Measurements from ENCODE around the gene SLC17A9. TPM values are rescaled to one million over a fixed set of nuclear protein-coding genes. Genes with fewer than 3 reads are reported as not detected.

Gene SLC17A9
- total RNA-seq, 1 donor from 2014 or later, result 12.4 TPM

DNA sequence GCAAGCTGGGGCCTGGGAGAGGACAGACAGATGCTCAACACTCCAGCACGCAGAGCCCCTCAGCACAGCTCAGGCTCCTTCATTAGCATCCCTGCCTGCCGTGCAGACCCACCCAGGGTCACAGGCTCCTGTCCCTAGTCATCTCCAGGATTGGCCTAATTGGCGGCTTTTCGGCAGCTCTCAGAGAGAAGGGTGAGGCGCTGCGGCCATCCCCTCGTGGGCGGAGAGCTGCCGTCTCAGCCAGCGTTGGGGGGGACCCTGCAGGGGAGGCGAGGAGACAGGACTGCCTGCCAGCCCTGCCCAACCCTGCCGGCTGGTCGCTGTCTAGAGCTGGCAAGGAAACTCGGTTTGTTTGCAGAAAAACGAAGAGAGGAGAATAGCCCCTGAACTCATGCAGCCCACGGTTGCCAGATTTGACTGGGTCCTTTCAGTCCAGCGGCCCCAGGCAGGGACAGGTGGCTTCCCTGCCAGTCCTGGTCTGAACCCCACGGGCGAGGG is 27.4 kb downstream of the SLC17A9 start:
- no peak overlapping the region for H3K4me3 Mint-ChIP-seq (ENCODE audit: unreplicated experiment)

DNA sequence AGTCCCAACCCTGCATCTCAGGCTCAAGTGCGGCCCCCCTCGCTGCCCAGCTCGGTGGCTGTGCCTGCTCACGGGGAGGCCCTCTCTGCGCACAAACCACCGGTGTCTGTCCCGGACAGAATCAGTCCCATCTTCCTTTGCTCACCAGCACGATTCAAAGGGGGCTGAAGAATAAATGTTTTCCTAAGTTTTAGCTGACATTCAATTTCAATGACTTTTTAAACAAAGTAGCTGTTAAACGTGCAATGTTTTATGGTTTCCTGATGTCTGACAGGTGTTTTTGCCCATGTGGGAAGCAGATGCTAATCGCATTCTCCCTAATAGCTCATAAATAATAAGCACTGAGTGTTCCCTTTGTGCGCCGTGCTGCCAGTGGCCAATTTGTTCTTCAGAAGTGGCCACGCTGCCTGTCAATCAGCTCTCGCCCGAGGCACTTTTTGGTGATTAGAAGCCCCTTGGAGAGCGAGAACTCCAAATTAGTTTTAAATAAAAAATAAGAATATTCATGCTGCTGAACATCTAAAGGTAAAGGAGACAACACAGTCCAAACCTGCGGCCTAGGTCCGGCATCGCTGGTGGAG is 28.0 kb downstream of the SLC17A9 start:
- no peaks in the 10 kb centered on the region for H3K36me3 ChIP-seq (ENCODE audit: insufficient read depth, low read length)
- H3K27ac ChIP-seq (ENCODE audit: low read depth, low read length), result no peak overlapping the region
- TF ChIP-seq, protein P1, sequence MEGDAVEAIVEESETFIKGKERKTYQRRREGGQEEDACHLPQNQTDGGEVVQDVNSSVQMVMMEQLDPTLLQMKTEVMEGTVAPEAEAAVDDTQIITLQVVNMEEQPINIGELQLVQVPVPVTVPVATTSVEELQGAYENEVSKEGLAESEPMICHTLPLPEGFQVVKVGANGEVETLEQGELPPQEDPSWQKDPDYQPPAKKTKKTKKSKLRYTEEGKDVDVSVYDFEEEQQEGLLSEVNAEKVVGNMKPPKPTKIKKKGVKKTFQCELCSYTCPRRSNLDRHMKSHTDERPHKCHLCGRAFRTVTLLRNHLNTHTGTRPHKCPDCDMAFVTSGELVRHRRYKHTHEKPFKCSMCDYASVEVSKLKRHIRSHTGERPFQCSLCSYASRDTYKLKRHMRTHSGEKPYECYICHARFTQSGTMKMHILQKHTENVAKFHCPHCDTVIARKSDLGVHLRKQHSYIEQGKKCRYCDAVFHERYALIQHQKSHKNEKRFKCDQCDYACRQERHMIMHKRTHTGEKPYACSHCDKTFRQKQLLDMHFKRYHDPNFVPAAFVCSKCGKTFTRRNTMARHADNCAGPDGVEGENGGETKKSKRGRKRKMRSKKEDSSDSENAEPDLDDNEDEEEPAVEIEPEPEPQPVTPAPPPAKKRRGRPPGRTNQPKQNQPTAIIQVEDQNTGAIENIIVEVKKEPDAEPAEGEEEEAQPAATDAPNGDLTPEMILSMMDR (IDR thresholded peaks at IDR 0.05; ENCODE audit: insufficient read depth, low read depth, low read length), result no peak
- TF ChIP-seq EZH2 (IDR thresholded peaks at IDR 0.05; ENCODE audit: insufficient read depth, low read length), result peak; percentile 82
- H3K36me3 Mint-ChIP-seq (ENCODE audit: low read depth, unreplicated experiment), result no peaks in the 10 kb centered on the region
- H4K20me1 ChIP-seq (ENCODE audit: insufficient read depth, low read length), result no peaks in the 10 kb centered on the region
- no peaks in the 10 kb centered on the region for H3K79me2 ChIP-seq (ENCODE audit: insufficient read depth, low read length)
- no peaks in the 10 kb centered on the region for H3K4me1 ChIP-seq (ENCODE audit: insufficient read depth, low read length)
- no peaks in the 10 kb centered on the region for H3K4me1 Mint-ChIP-seq (ENCODE audit: low read depth, unreplicated experiment)
- H3K27me3 Mint-ChIP-seq (ENCODE audit: low read depth, unreplicated experiment), result peaks cover 58% of the 10 kb centered on the region
- no peak overlapping the region for H3K9ac ChIP-seq (ENCODE audit: low read length)
- no peak overlapping the region for H3K4me3 ChIP-seq (ENCODE audit: insufficient read depth, low read depth, low read length)
- DNase-seq (ENCODE audit: low read depth), result no peak
- no peak overlapping the region for H3K4me2 ChIP-seq (ENCODE audit: low read length)
- H3K27me3 ChIP-seq (ENCODE audit: insufficient read depth, low read length), result peaks cover 32% of the 10 kb centered on the region
- no peak overlapping the region for H3K27ac Mint-ChIP-seq (ENCODE audit: unreplicated experiment)
- FAIRE-seq, result no peak
- no peaks in the 10 kb centered on the region for H3K9me3 ChIP-seq (ENCODE audit: insufficient read depth, low read depth, low read length)
- no peak overlapping the region for H3K4me3 Mint-ChIP-seq (ENCODE audit: unreplicated experiment)
- no peak overlapping the region for H2AFZ ChIP-seq (ENCODE audit: low read depth, low read length)
- no peaks in the 10 kb centered on the region for H3K9me3 Mint-ChIP-seq (ENCODE audit: unreplicated experiment)

More for the DNA sequence above, 27.4 kb downstream of the SLC17A9 start:
- Mint-ChIP-seq H3K9me3 (ENCODE audit: unreplicated experiment) (no peaks in the 10 kb centered on the region), H3K27ac (ENCODE audit: unreplicated experiment) (no peak overlapping the region), H3K36me3 (ENCODE audit: low read depth, unreplicated experiment) (no peaks in the 10 kb centered on the region), H3K27me3 (ENCODE audit: low read depth, unreplicated experiment) (peaks cover 55% of the 10 kb centered on the region), H3K4me1 (ENCODE audit: low read depth, unreplicated experiment) (no peaks in the 10 kb centered on the region)
- Histone ChIP-seq H3K4me3 (ENCODE audit: insufficient read depth, low read depth, low read length) (no peak overlapping the region), H2AFZ (ENCODE audit: low read depth, low read length) (no peak overlapping the region), H3K79me2 (ENCODE audit: insufficient read depth, low read length) (no peaks in the 10 kb centered on the region), H3K9ac (ENCODE audit: low read length) (no peak overlapping the region), H3K36me3 (ENCODE audit: insufficient read depth, low read length) (no peaks in the 10 kb centered on the region), H4K20me1 (ENCODE audit: insufficient read depth, low read length) (no peaks in the 10 kb centered on the region), H3K27me3 (ENCODE audit: insufficient read depth, low read length) (peaks cover 30% of the 10 kb centered on the region), H3K4me2 (ENCODE audit: low read length) (no peak overlapping the region), H3K27ac (ENCODE audit: low read depth, low read length) (no peak overlapping the region), H3K4me1 (ENCODE audit: insufficient read depth, low read length) (no peaks in the 10 kb centered on the region), H3K9me3 (ENCODE audit: insufficient read depth, low read depth, low read length) (no peaks in the 10 kb centered on the region)
- FAIRE-seq, result no peak
- DNase-seq (ENCODE audit: low read depth), result no peak
- TF ChIP-seq EZH2 (IDR thresholded peaks at IDR 0.05; ENCODE audit: insufficient read depth, low read length), result peak; percentile 67
- TF ChIP-seq, protein P1 (IDR thresholded peaks at IDR 0.05; ENCODE audit: insufficient read depth, low read depth, low read length), result no peak

DNA sequence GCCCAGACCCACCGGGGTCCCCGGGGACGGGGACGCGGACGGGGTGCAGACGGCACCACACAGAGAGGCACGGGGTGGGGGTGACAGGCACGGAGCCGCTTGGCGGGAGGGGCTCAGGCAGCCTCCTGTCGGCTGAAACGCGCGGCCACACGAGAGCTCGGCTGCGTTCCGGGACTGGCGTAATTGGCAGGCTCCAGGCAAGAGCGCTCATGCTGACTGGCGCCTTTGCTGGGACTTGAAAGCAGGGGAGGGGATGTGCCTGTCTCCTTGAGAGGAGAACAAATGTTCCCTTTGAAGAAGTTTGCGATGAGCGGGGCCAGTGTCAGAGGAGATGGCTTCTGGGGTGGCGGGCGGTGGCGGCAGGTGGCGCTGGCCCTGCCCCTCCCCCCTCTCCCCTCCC is 28.5 kb downstream of the SLC17A9 start:
- Histone ChIP-seq H3K4me2 (ENCODE audit: low read length) (no peak overlapping the region), H3K9ac (ENCODE audit: low read length) (no peak overlapping the region), H2AFZ (ENCODE audit: low read depth, low read length) (no peak overlapping the region), H3K9me3 (ENCODE audit: insufficient read depth, low read depth, low read length) (no peaks in the 10 kb centered on the region), H3K79me2 (ENCODE audit: insufficient read depth, low read length) (no peaks in the 10 kb centered on the region), H3K27ac (ENCODE audit: low read depth, low read length) (no peak overlapping the region), H3K27me3 (ENCODE audit: insufficient read depth, low read length) (peaks cover 32% of the 10 kb centered on the region), H3K36me3 (ENCODE audit: insufficient read depth, low read length) (no peaks in the 10 kb centered on the region), H3K4me1 (ENCODE audit: insufficient read depth, low read length) (no peaks in the 10 kb centered on the region), H4K20me1 (ENCODE audit: insufficient read depth, low read length) (no peaks in the 10 kb centered on the region), H3K4me3 (ENCODE audit: insufficient read depth, low read depth, low read length) (no peak overlapping the region)
- FAIRE-seq, result no peak
- Mint-ChIP-seq H3K27ac (ENCODE audit: unreplicated experiment) (no peak overlapping the region), H3K27me3 (ENCODE audit: low read depth, unreplicated experiment) (peaks cover 56% of the 10 kb centered on the region), H3K4me3 (ENCODE audit: unreplicated experiment) (no peak overlapping the region), H3K9me3 (ENCODE audit: unreplicated experiment) (no peaks in the 10 kb centered on the region), H3K36me3 (ENCODE audit: low read depth, unreplicated experiment) (no peaks in the 10 kb centered on the region), H3K4me1 (ENCODE audit: low read depth, unreplicated experiment) (no peaks in the 10 kb centered on the region)
- no peak for DNase-seq (ENCODE audit: low read depth)
- peak; percentile 74 for TF ChIP-seq EZH2 (IDR thresholded peaks at IDR 0.05; ENCODE audit: insufficient read depth, low read length)
- TF ChIP-seq, protein P1 (IDR thresholded peaks at IDR 0.05; ENCODE audit: insufficient read depth, low read depth, low read length), result no peak
